Natural killer cell treated with Interleukin-12 subunit alpha and Interleukin-12 subunit beta and Interleukin-15 and Interleukin-18, amount 100 ng/mL, for 72 hours (primary cell): ENCODE results near the gene EIPR1. TPM values are rescaled to one million over a fixed set of nuclear protein-coding genes. Genes with fewer than 3 reads are reported as not detected.
A peak's percentile ranks its signal among the peaks of the same experiment; 100 is the strongest.

Experiments
- ATAC-seq, 2 donors: fragments of 150-1000 bp; cut with Tn5 transposase in 1 of 2; sonication (Bioruptor Pico), chemical (Tn5 transposase) in 1 of 2; 2 replicates each; pipeline ENCODE4 v1.10.0; 2021
- DNase-seq: peaks from one replicate; pipeline ENCODE4 v3.0.0; 2022; ENCODE audit warnings: low spot score
- H3K27ac Mint-ChIP-seq, 2 donors: 1 replicate in 1 of 2; 2 replicates in 1 of 2; pipeline ENCODE4 v1.8.0; 2022; ENCODE audit warnings: mixed read lengths in 2 of 2, mild to moderate bottlenecking in 1 of 2, moderate library complexity in 1 of 2
- H3K27me3 Mint-ChIP-seq, 2 donors: 1 replicate in 1 of 2; 2 replicates in 1 of 2; pipeline ENCODE4 v1.8.0; 2022; ENCODE audit warnings: mixed read lengths in 2 of 2
- H3K36me3 Mint-ChIP-seq: one replicate; pipeline ENCODE4 v1.8.0; 2022; ENCODE audit warnings: mixed read lengths
- H3K4me1 Mint-ChIP-seq, 2 donors: 1 replicate in 1 of 2; 2 replicates in 1 of 2; pipeline ENCODE4 v1.8.0; 2022; ENCODE audit warnings: low read depth in 2 of 2, mixed read lengths in 2 of 2, mild to moderate bottlenecking in 1 of 2
- H3K4me3 Mint-ChIP-seq: one replicate; pipeline ENCODE4 v1.8.0; 2022; ENCODE audit warnings: mixed read lengths
- H3K9me3 Mint-ChIP-seq: 2 replicates; pipeline ENCODE4 v1.8.0; 2022; ENCODE audit warnings: mixed read lengths
- total RNA-seq, 2 donors: library from RNA; stranded (reverse); gene quantifications; one replicate each; pipeline ENCODE4 v1.2.3, GENCODE V29; 2022

EIPR1 gene
- total RNA-seq, 2 donors from 2014 or later, result 46.9 to 61.8 TPM

- DNase-seq, result peak; percentile 31
- Mint-ChIP-seq H3K4me1 (peaks cover 21 to 48% of the 10 kb centered on the region in 2 donors), H3K27me3 (no peaks in the 10 kb centered on the region)
Observed at GRCh38 chr2:3307236-3307635, 70.4 kb downstream of the EIPR1 start.

DNA sequence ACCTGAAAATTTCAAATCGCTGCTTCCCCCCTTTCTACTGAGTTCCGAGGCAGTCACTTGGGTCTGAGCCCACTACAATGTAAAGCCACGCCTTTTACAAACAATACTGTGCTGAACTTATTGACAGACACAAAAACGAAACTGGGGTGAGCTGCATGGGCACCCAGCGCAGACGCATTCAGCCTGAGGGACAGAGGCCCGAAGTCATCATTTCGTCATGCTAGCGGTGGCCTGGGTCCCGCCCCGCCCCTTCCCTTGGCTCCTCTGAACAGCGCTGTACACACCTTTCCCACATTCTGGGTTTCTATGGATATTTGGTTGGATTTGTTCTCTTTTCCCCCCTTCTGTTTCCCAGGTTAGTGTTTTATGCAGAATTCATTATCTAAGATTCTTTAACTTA lies 71.7 kb downstream of the EIPR1 start:
- Mint-ChIP-seq H3K36me3 (peaks cover under 1% of the 10 kb centered on the region), H3K9me3 (no peaks in the 10 kb centered on the region), H3K4me3 (peak overlapping the region; percentile 4), H3K27me3 (no peaks in the 10 kb centered on the region), H3K27ac (peak overlapping the region; percentile 43 to 77), H3K4me1 (peaks cover 21 to 54% of the 10 kb centered on the region in 2 donors)
- ATAC-seq (no peak), DNase-seq (peak; percentile 13)

More at GRCh38 chr2:3307236-3307635, 70.4 kb downstream of the EIPR1 start:
- Mint-ChIP-seq H3K27ac (peak overlapping the region in 1 of 2 donors; percentile 55), H3K36me3 (no peaks in the 10 kb centered on the region), H3K4me3 (no peak overlapping the region), H3K9me3 (no peaks in the 10 kb centered on the region)
- no peak for ATAC-seq

DNA sequence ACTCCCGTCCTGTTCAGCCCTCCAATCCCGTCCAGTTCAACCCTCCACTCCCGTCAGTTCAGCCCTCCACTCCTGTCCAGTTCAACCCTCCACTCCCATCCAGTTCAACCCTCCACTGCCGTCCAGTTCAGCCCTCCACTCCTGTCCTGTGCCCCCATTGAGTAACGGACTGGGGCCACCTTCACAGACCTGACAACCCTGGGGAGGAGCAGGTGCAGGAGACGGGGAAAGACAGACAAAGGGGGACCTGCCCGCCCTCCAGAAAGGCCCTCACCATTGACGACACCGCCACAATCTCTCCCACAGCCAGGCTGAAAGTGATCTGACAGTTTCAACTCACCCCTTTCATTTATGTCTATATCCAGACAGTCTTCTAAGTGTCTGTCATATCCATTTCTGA lies 72.2 kb downstream of the EIPR1 start:
- Mint-ChIP-seq H3K4me3 (peak overlapping the region; percentile 4), H3K36me3 (peaks cover 5% of the 10 kb centered on the region), H3K4me1 (peaks cover 24 to 59% of the 10 kb centered on the region in 2 donors), H3K27me3 (no peaks in the 10 kb centered on the region), H3K27ac (peak overlapping the region; percentile 43 to 77), H3K9me3 (no peaks in the 10 kb centered on the region)
- DNase-seq (peak; percentile 28), ATAC-seq (no peak)

DNA sequence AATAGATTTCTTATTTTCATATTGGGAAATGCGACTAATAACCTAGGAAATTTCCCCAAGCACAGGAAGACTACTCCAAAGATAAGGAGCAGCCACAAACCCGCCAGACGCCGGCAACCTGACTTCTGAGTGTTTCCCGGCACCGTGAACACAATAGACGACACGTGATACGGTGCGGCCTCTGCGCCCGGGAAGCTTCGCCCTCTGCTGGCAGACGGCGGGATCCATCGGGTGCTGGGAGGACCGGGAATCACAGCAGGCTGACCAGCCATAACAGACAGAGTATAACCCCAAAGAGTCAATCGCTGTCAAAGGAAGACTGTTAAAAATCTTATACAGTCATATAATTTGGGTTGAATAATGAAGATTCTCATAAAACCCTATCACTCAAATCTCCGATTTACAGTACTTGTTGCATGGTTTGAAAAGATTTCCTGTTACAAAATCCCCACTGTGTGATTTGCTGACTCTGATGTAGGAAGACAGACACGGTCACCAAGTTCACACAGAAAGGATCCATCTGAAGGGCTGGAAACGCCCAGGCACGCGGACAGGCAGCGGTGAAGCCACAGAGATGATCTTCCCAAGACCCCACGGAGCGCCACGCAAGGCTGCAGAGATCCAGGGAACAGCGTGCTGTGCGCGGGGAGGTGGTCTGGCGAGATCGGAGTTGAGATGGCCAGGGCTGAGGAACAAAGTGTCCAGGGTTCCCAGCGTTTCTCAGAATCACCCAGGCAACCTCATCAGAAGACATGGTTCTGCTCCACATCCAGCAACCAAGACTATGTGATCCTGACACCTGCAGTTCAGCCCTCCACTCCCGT lies 73.8 kb downstream of the EIPR1 start:
- Mint-ChIP-seq H3K4me1 (peaks cover 27 to 60% of the 10 kb centered on the region in 2 donors), H3K4me3 (peak overlapping the region; percentile 48), H3K36me3 (peaks cover 7% of the 10 kb centered on the region), H3K27ac (peak overlapping the region; percentile 43 to 89), H3K27me3 (no peaks in the 10 kb centered on the region), H3K9me3 (no peaks in the 10 kb centered on the region)
- ATAC-seq, result peak; percentile 90 to 94
- peak; percentile 82 for DNase-seq

- ATAC-seq (peak; percentile 32 to 70), DNase-seq (no peak)
- Mint-ChIP-seq H3K36me3 (peaks cover 7% of the 10 kb centered on the region), H3K27me3 (no peaks in the 10 kb centered on the region), H3K9me3 (no peaks in the 10 kb centered on the region), H3K27ac (peak overlapping the region; percentile 43 to 89), H3K4me3 (peak overlapping the region; percentile 48), H3K4me1 (peaks cover 27 to 62% of the 10 kb centered on the region in 2 donors)
Observed at GRCh38 chr2:3302751-3303582, 74.7 kb downstream of the EIPR1 start.

DNA sequence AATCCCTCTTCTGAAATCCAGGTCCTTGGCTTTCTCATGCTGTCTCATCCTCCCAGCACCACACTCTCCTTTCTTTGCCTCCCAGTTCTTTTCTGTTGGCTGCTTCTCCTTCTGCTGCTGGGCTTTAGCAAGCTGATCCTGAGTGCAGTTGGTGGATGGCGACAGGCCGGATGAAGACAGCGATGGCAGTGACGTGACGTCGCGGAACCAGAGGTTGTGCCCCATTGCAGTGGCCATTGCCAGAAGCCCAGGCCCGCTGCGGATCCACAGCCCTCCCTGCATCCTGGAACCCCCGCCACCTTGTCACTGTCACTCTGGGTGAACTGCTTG lies 75.2 kb downstream of the EIPR1 start:
- H3K27ac Mint-ChIP-seq, result peak overlapping the region; percentile 43 to 89
- no peaks in the 10 kb centered on the region for H3K27me3 Mint-ChIP-seq
- DNase-seq (no peak), ATAC-seq (no peak)
- H3K4me1 Mint-ChIP-seq, result peaks cover 27 to 64% of the 10 kb centered on the region in 2 donors
- peaks cover 7% of the 10 kb centered on the region for H3K36me3 Mint-ChIP-seq
- H3K4me3 Mint-ChIP-seq, result no peak overlapping the region
- no peaks in the 10 kb centered on the region for H3K9me3 Mint-ChIP-seq

DNA sequence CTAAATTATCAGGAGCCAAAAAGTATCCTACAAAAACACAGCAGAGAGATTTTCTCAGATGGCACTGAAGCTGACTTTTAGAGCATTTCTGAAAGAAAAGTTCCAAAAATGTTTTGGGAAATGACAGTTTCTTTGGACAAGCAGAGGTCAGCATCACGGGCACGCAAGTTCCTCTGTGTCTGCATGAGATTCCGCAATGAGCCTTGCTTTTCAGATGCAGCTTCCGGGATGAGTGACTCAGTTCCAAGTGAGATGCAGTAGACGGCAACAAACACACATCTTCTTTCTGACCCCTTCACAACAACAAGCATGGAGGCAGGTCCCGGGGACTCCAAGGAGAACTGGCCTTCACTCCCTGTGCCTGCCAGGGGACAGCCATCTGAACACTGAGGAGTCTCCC lies 76.6 kb downstream of the EIPR1 start:
- Mint-ChIP-seq H3K27me3 (no peaks in the 10 kb centered on the region), H3K4me3 (no peak overlapping the region), H3K27ac (peak overlapping the region in 1 of 2 donors; percentile 89), H3K36me3 (peaks cover 7% of the 10 kb centered on the region), H3K4me1 (peaks cover 27 to 63% of the 10 kb centered on the region in 2 donors), H3K9me3 (no peaks in the 10 kb centered on the region)
- no peak for DNase-seq
- no peak for ATAC-seq

- H3K27ac Mint-ChIP-seq, result peak overlapping the region; percentile 27 to 89
- DNase-seq, result no peak
- H3K36me3 Mint-ChIP-seq, result peaks cover 7% of the 10 kb centered on the region
- H3K4me3 Mint-ChIP-seq, result no peak overlapping the region
- no peak for ATAC-seq
- no peaks in the 10 kb centered on the region for H3K9me3 Mint-ChIP-seq
- H3K27me3 Mint-ChIP-seq, result no peaks in the 10 kb centered on the region
- peaks cover 21 to 57% of the 10 kb centered on the region in 2 donors for H3K4me1 Mint-ChIP-seq
Observed at GRCh38 chr2:3300224-3300995, 77.2 kb downstream of the EIPR1 start.

DNA sequence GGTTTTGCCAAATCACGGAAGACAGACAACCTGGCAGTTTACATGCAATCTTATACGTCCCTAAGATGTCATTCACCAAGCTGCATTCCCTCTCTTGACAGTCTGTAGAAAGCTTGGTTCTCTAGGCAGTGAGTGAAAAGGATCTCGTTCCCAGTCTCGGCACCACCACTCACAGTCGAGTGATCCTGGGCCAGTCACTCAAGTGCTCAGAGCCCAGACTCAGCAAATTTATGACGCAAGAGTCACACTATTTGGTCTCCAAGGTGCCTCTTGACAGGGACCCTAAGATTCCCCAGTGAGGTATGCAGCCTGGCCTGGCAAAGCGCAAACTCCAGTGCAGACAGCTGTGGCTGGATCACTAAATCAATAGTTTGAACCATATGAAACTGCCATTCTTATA lies 77.9 kb downstream of the EIPR1 start:
- Mint-ChIP-seq H3K9me3 (no peaks in the 10 kb centered on the region), H3K4me3 (no peak overlapping the region), H3K27ac (no peak overlapping the region), H3K36me3 (peaks cover 7% of the 10 kb centered on the region), H3K27me3 (no peaks in the 10 kb centered on the region), H3K4me1 (peaks cover 21 to 50% of the 10 kb centered on the region in 2 donors)
- DNase-seq (no peak), ATAC-seq (no peak)

DNA sequence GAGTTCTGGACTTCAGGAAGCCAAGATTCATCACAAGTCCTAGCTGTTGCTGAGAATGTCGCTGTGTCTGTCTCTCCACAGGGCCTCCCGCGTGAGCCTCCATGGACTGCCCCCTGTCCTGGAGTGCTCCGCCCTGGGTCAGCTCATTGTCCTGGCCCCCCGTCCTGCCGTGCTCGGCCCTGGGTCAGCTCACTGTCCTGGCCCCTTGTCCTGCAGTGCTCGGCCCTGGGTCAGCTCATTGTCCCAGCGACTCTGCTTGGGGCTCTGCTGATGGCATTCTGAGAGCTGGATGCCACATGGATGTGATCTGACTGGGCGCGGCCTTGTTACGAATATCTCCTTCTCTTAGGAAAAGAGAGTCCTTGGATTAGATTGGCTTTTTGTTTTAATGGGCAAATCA lies 78.5 kb downstream of the EIPR1 start:
- peaks cover 19 to 44% of the 10 kb centered on the region in 2 donors for H3K4me1 Mint-ChIP-seq
- H3K9me3 Mint-ChIP-seq, result no peaks in the 10 kb centered on the region
- no peaks in the 10 kb centered on the region for H3K27me3 Mint-ChIP-seq
- no peak overlapping the region for H3K27ac Mint-ChIP-seq
- H3K4me3 Mint-ChIP-seq, result no peak overlapping the region
- H3K36me3 Mint-ChIP-seq, result peaks cover 7% of the 10 kb centered on the region
- ATAC-seq (no peak), DNase-seq (no peak)

DNA sequence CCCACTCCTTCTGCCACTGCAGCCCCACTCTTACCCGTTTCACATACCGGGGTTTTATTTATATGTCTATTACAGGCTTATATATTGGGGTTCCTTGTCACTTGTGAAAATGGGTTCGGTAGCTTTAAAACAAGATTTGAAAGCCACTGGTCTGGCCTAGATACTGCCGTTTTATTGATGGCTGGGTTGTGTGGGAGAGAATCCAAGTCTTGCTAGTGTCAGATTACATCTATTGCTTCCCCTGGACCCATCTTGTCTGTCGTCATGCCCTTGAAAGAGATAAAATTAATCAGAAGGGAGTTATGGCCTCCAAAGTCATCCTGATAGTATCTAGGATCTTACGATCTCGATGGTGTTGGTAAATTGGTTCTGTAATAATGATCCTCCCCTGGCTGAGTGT lies 79.4 kb downstream of the EIPR1 start:
- Mint-ChIP-seq H3K36me3 (peaks cover 7% of the 10 kb centered on the region), H3K27ac (no peak overlapping the region), H3K4me1 (peaks cover 11 to 35% of the 10 kb centered on the region in 2 donors), H3K9me3 (no peaks in the 10 kb centered on the region), H3K4me3 (no peak overlapping the region), H3K27me3 (no peaks in the 10 kb centered on the region)
- DNase-seq (no peak), ATAC-seq (no peak)

- Mint-ChIP-seq H3K27me3 (no peaks in the 10 kb centered on the region), H3K36me3 (peaks cover 7% of the 10 kb centered on the region), H3K9me3 (no peaks in the 10 kb centered on the region), H3K4me1 (peaks cover 8 to 30% of the 10 kb centered on the region in 2 donors), H3K4me3 (no peak overlapping the region), H3K27ac (no peak overlapping the region)
- no peak for ATAC-seq
- DNase-seq, result no peak
Observed at GRCh38 chr2:3297523-3297922, 80.1 kb downstream of the EIPR1 start.

GRCh38 chr2:3296182-3296972 lies 81.2 kb downstream of the EIPR1 start:
- Mint-ChIP-seq H3K9me3 (no peaks in the 10 kb centered on the region), H3K27me3 (no peaks in the 10 kb centered on the region), H3K36me3 (peaks cover 7% of the 10 kb centered on the region), H3K4me1 (peaks cover 6 to 28% of the 10 kb centered on the region in 2 donors), H3K27ac (no peak overlapping the region), H3K4me3 (no peak overlapping the region)
- no peak for DNase-seq
- ATAC-seq, result no peak
